PC-3 (cell line): ENCODE results near the gene LTA4H. TPM values are rescaled to one million over a fixed set of nuclear protein-coding genes. Genes with fewer than 3 reads are reported as not detected.

Source experiments
- ATAC-seq: fragments of 200-7000 bp; cut with Tn5 transposase; 2 replicates; pipeline ENCODE4 v1.9.1; 2020; ENCODE audit warnings: mild to moderate bottlenecking, moderate library complexity
- BruUV-seq: library from RNA; stranded (reverse); fragments of 400-500 nt; replicated peaks from 2 replicates; lab custom pipeline; 2021; lab: Mats Ljungman, UMichigan
- CTCF ChIA-PET: fragments of 300-600 bp; sonication (Branson Sonifier 250); formaldehyde crosslinking; loops from one replicate; lab custom pipeline; 2022; ENCODE audit warnings: antibody characterized with exemption; lab: Charles Lee
- POLR2A ChIA-PET: fragments of 300-600 bp; sonication (Branson Sonifier 250); formaldehyde crosslinking; loops from one replicate; lab custom pipeline; 2022; ENCODE audit warnings: antibody characterized with exemption; ENCODE audit not compliant: unreplicated experiment; lab: Charles Lee
- DNase-seq: peaks from one replicate; pipeline ENCODE4 v3.0.0-alpha.2; 2015
- H2AFZ ChIP-seq: fragments of 300-600 bp; sonication (generic); 2 replicates; pipeline ENCODE4 v1.6.0; 2016; ENCODE audit warnings: antibody characterized with exemption, low read length
- H3F3A ChIP-seq: fragments of 300-600 bp; sonication (generic); one replicate; pipeline ENCODE4 v1.6.0; 2017; ENCODE audit warnings: antibody characterized with exemption, low read length, control low read depth, mild to moderate bottlenecking; ENCODE audit not compliant: unreplicated experiment
- H3K27ac ChIP-seq: fragments of 300-600 bp; sonication (generic); 2 replicates; pipeline ENCODE4 v1.5.1; 2016; ENCODE audit warnings: mild to moderate bottlenecking, low read length
- H3K27me3 ChIP-seq: fragments of 300-600 bp; sonication (generic); 2 replicates; pipeline ENCODE4 v1.6.1; 2016; ENCODE audit warnings: low read length, mixed read lengths
- H3K36me3 ChIP-seq: fragments of 300-600 bp; sonication (generic); 2 replicates; pipeline ENCODE4 v1.6.1; 2016; ENCODE audit warnings: low read depth, mixed run types, low read length, mixed read lengths
- H3K4me1 ChIP-seq: fragments of 300-600 bp; sonication (generic); 2 replicates; pipeline ENCODE4 v1.5.1; 2016; ENCODE audit warnings: low read length; ENCODE audit not compliant: insufficient read depth
- H3K4me2 ChIP-seq: fragments of 300-600 bp; sonication (generic); 2 replicates; pipeline ENCODE4 v1.6.0; 2016; ENCODE audit warnings: low read length
- H3K4me3 ChIP-seq: fragments of 300-600 bp; sonication (generic); 2 replicates; pipeline ENCODE4 v1.5.1; 2016; ENCODE audit warnings: mild to moderate bottlenecking, low read length, mixed read lengths
- H3K79me2 ChIP-seq: fragments of 300-600 bp; sonication (generic); 2 replicates; pipeline ENCODE4 v1.6.1; 2017; ENCODE audit warnings: low read length, mixed read lengths
- H3K9ac ChIP-seq: fragments of 300-600 bp; sonication (generic); 2 replicates; pipeline ENCODE4 v1.6.0; 2016; ENCODE audit warnings: mild to moderate bottlenecking, low read length
- H3K9me2 ChIP-seq: fragments of 300-600 bp; sonication (generic); replicated peaks from 2 replicates; pipeline ENCODE4 v1.6.1; 2016; ENCODE audit warnings: mixed run types, low read length, mixed read lengths
- H3K9me3 ChIP-seq: fragments of 300-600 bp; sonication (generic); 2 replicates; pipeline ENCODE4 v1.6.1; 2016; ENCODE audit warnings: low read length, mixed read lengths
- H4K20me1 ChIP-seq: fragments of 300-600 bp; sonication (generic); 2 replicates; pipeline ENCODE4 v1.6.1; 2016; ENCODE audit warnings: low read length, mixed read lengths
- EZH2 ChIP-seq: fragments of 300-600 bp; sonication (generic); IDR thresholded peaks from one replicate; pipeline ENCODE4 v1.6.1; 2017; ENCODE audit warnings: antibody characterized with exemption, mild to moderate bottlenecking, low read length; ENCODE audit not compliant: unreplicated experiment
- EZH2phosphoT487 ChIP-seq: fragments of 300-600 bp; sonication (generic); IDR thresholded peaks from 2 replicates; pipeline ENCODE4 v1.6.1; 2018; ENCODE audit warnings: mild to moderate bottlenecking, antibody characterized with exemption, low read length, borderline replicate concordance
- intact Hi-C: fragments of 100-400 bp; cut with micrococcal nuclease; formaldehyde crosslinking; loops from 2 replicates; pipeline ENCODE4 v1.9.0; 2023
- total RNA-seq: library from RNA; depleted of rRNA; stranded (reverse); fragments of >200 nt; gene quantifications from 2 replicates; pipeline ENCODE4 v1.2.3, GENCODE V29; 2014
- TF ChIP-seq, protein P1 (sequence below): fragments of 300-600 bp; sonication (generic); conservative IDR thresholded peaks from 2 replicates; pipeline ENCODE4 v1.5.1; 2017; ENCODE audit warnings: antibody characterized with exemption, low read depth, mild to moderate bottlenecking, low read length

LTA4H gene
- total RNA-seq, 1 experiment from 2014 or later = 58.4 TPM

DNA sequence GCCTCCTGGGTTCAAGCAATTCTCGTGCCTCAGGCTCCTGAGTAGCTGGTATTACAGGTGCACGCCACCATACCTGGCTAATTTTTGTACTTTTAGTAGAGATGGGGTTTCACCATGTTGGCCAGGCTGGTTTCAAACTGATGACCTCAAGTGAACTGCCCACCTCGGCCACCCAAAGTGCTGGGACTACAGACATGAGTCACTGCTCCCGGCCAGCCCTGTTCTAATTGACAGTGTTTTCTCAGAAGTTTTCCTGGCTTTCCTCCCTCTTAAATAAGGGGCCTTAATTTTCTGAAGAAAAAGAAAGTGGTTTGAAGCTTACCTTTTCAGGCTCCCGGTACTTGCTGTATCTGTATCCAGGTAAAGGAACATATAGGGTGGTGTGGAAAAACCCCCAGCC, 40.9 kb downstream of the LTA4H start:
- no peaks in the 10 kb centered on the region for H3K36me3 ChIP-seq
- H3K9me2 ChIP-seq = no peaks in the 10 kb centered on the region
- H3K27me3 ChIP-seq = no peaks in the 10 kb centered on the region
- H3F3A ChIP-seq = no peaks in the 10 kb centered on the region
- TF ChIP-seq EZH2phosphoT487 (no peak), EZH2 (no peak)
- TF ChIP-seq, protein P1, sequence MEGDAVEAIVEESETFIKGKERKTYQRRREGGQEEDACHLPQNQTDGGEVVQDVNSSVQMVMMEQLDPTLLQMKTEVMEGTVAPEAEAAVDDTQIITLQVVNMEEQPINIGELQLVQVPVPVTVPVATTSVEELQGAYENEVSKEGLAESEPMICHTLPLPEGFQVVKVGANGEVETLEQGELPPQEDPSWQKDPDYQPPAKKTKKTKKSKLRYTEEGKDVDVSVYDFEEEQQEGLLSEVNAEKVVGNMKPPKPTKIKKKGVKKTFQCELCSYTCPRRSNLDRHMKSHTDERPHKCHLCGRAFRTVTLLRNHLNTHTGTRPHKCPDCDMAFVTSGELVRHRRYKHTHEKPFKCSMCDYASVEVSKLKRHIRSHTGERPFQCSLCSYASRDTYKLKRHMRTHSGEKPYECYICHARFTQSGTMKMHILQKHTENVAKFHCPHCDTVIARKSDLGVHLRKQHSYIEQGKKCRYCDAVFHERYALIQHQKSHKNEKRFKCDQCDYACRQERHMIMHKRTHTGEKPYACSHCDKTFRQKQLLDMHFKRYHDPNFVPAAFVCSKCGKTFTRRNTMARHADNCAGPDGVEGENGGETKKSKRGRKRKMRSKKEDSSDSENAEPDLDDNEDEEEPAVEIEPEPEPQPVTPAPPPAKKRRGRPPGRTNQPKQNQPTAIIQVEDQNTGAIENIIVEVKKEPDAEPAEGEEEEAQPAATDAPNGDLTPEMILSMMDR = no peak
- ATAC-seq (no peak), DNase-seq (no peak)
- POLR2A ChIA-PET = no interaction called here
- no peaks in the 10 kb centered on the region for H3K4me1 ChIP-seq
- H3K4me2 ChIP-seq = no peak overlapping the region
- H4K20me1 ChIP-seq = no peaks in the 10 kb centered on the region
- no TSS peak for BruUV-seq
- H3K27ac ChIP-seq = no peak overlapping the region
- H3K79me2 ChIP-seq = no peaks in the 10 kb centered on the region
- CTCF ChIA-PET = no interaction called here
- no peak overlapping the region for H3K9ac ChIP-seq
- H2AFZ ChIP-seq = no peak overlapping the region
- no peaks in the 10 kb centered on the region for H3K9me3 ChIP-seq
- intact Hi-C loops = no loop called here
- H3K4me3 ChIP-seq = no peak overlapping the region

DNA sequence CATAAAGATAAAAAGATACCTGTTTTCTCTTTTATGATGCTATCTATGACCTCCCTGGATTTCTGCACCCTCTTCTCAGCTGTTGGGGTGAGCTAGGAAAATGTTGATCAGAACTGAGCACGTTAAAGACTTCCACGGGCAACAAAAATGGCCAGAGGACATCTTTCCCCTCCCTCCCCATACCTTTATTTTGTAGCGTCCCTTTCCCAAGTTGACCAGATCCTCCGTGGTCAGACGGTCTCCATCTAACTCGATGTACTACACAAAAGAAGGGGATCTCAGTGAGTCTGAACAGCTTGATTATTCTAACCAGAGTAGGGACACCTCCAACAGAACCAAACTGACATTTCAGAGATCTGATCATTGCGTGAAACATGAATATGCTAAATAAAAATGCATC, 41.5 kb downstream of the LTA4H start:
- no peaks in the 10 kb centered on the region for H3K36me3 ChIP-seq
- H2AFZ ChIP-seq = no peak overlapping the region
- no peaks in the 10 kb centered on the region for H3K79me2 ChIP-seq
- H3F3A ChIP-seq = no peaks in the 10 kb centered on the region
- H4K20me1 ChIP-seq = no peaks in the 10 kb centered on the region
- no peak overlapping the region for H3K4me2 ChIP-seq
- H3K27ac ChIP-seq = no peak overlapping the region
- no peak overlapping the region for H3K4me3 ChIP-seq
- H3K9me3 ChIP-seq = no peaks in the 10 kb centered on the region
- intact Hi-C loops = no loop called here
- TF ChIP-seq, protein P1 = no peak
- DNase-seq (no peak), ATAC-seq (no peak)
- H3K9me2 ChIP-seq = no peaks in the 10 kb centered on the region
- H3K27me3 ChIP-seq = no peaks in the 10 kb centered on the region
- ChIA-PET POLR2A (no interaction called here), CTCF (no interaction called here)
- no peaks in the 10 kb centered on the region for H3K4me1 ChIP-seq
- no TSS peak for BruUV-seq
- no peak overlapping the region for H3K9ac ChIP-seq

DNA sequence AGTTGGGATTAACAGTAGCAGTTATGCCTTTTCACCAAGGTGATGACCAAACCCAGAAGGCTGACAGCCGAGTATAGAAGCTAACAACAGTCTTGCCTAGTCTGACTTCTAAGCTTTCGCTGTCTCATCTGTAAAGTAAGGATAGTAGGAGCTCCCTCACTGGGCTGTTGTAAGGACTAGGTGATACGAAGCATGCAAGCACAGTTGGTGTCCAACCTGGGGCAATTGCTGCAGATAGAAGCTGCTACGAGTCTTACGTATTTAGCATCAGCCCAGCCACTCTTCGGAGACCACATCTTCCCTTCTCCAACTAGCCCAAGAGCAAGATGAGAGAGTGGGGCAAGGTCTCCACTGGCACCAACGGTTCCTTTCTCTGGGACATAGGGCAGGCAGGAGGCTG, 45.3 kb downstream of the LTA4H start:
- no peaks in the 10 kb centered on the region for H3K79me2 ChIP-seq
- TF ChIP-seq, protein P1 = no peak
- no peak for TF ChIP-seq EZH2phosphoT487
- TF ChIP-seq EZH2 = no peak
- BruUV-seq = no TSS peak
- H2AFZ ChIP-seq = no peak overlapping the region
- H3K9me2 ChIP-seq = no peaks in the 10 kb centered on the region
- ATAC-seq (no peak), DNase-seq (no peak)
- no peaks in the 10 kb centered on the region for H3K9me3 ChIP-seq
- no peaks in the 10 kb centered on the region for H3F3A ChIP-seq
- H3K36me3 ChIP-seq = no peaks in the 10 kb centered on the region
- H3K4me2 ChIP-seq = no peak overlapping the region
- ChIA-PET CTCF (no interaction called here), POLR2A (no interaction called here)
- no peaks in the 10 kb centered on the region for H4K20me1 ChIP-seq
- H3K27me3 ChIP-seq = no peaks in the 10 kb centered on the region
- no peak overlapping the region for H3K9ac ChIP-seq
- no peaks in the 10 kb centered on the region for H3K4me1 ChIP-seq
- no peak overlapping the region for H3K27ac ChIP-seq
- H3K4me3 ChIP-seq = no peak overlapping the region
- intact Hi-C loops = no loop called here
